Activated CD8-positive, alpha-beta T cell treated with anti-CD3 and anti-CD28 coated beads for 36 hours (primary cell): ENCODE data around the gene SLC41A3. TPM values are rescaled to one million over a fixed set of nuclear protein-coding genes. Genes with fewer than 3 reads are reported as not detected.

ENCODE experiments used
- ATAC-seq: fragments of 200-7000 bp; cut with Tn5 transposase; one replicate; pipeline ENCODE4 v1.10.0; 2021; ENCODE audit warnings: mild to moderate bottlenecking, moderate library complexity
- CTCF ChIA-PET: fragments of 350-600 bp; sonication (Branson Sonifier 250); formaldehyde crosslinking; loops from one replicate; lab custom pipeline; 2021; ENCODE audit warnings: antibody characterized with exemption; lab: Charles Lee
- POLR2A ChIA-PET: fragments of 350-600 bp; sonication (Branson Sonifier 250); formaldehyde crosslinking; loops from one replicate; lab custom pipeline; 2021; ENCODE audit warnings: antibody characterized with exemption; lab: Charles Lee
- DNase-seq: peaks from one replicate; pipeline ENCODE4 v3.0.0-alpha.2; 2020
- H3K27ac Mint-ChIP-seq: one replicate; pipeline ENCODE4 v1.8.0; 2021; ENCODE audit warnings: mild to moderate bottlenecking, mixed read lengths
- H3K27me3 Mint-ChIP-seq: one replicate; pipeline ENCODE4 v1.8.0; 2021; ENCODE audit warnings: mixed read lengths
- H3K36me3 Mint-ChIP-seq: one replicate; pipeline ENCODE4 v1.8.0; 2021; ENCODE audit warnings: low read depth, mixed read lengths
- H3K4me1 Mint-ChIP-seq: one replicate; pipeline ENCODE4 v1.8.0; 2021; ENCODE audit warnings: low read depth, mixed read lengths
- H3K4me3 Mint-ChIP-seq: one replicate; pipeline ENCODE4 v1.8.0; 2021; ENCODE audit warnings: mild to moderate bottlenecking, moderate library complexity, mixed read lengths
- H3K9me3 Mint-ChIP-seq: one replicate; pipeline ENCODE4 v1.8.0; 2021; ENCODE audit warnings: mixed read lengths
- intact Hi-C: fragments of 100-400 bp; cut with micrococcal nuclease; formaldehyde crosslinking; loops from one replicate; pipeline ENCODE4 v1.10.0; 2022
- total RNA-seq, 2 experiments: library from RNA; stranded (reverse); gene quantifications; one replicate each; pipeline ENCODE4 v1.2.3, GENCODE V29; 2021
- TF ChIP-seq, protein P1 (sequence below): fragments of 200-600 bp; IDR thresholded peaks from one replicate; pipeline ENCODE4 v1.8.0; 2022; ENCODE audit warnings: antibody characterized with exemption, mild to moderate bottlenecking

The SLC41A3 gene
- total RNA-seq, 2 experiments from 2014 or later, result 19.1 to 23.4 TPM

DNA sequence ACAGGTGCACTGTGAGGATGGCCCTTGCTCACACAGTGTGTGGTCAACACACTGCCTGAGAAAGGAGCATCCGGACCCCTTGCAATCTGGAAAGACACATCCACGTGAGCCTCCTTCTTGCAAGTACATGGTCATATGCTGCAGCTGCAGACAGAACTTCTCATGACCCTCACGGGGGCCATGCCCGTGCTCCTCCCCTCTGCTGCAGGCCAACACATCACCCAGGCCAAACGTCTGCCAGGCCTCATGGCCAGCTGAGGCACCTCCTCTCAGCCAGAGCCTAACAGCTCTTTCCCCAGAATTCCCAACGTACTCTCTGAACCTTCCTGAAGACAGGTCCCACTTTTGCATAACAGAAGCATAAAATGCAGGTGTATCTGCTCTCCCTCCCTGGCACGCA lies 25.3 kb downstream of the SLC41A3 start:
- intact Hi-C loops, result no loop called here
- Mint-ChIP-seq H3K4me1 (peaks cover 14% of the 10 kb centered on the region), H3K27me3 (no peaks in the 10 kb centered on the region), H3K36me3 (peaks cover under 1% of the 10 kb centered on the region), H3K27ac (no peak overlapping the region), H3K4me3 (no peak overlapping the region), H3K9me3 (no peaks in the 10 kb centered on the region)
- TF ChIP-seq, protein P1, sequence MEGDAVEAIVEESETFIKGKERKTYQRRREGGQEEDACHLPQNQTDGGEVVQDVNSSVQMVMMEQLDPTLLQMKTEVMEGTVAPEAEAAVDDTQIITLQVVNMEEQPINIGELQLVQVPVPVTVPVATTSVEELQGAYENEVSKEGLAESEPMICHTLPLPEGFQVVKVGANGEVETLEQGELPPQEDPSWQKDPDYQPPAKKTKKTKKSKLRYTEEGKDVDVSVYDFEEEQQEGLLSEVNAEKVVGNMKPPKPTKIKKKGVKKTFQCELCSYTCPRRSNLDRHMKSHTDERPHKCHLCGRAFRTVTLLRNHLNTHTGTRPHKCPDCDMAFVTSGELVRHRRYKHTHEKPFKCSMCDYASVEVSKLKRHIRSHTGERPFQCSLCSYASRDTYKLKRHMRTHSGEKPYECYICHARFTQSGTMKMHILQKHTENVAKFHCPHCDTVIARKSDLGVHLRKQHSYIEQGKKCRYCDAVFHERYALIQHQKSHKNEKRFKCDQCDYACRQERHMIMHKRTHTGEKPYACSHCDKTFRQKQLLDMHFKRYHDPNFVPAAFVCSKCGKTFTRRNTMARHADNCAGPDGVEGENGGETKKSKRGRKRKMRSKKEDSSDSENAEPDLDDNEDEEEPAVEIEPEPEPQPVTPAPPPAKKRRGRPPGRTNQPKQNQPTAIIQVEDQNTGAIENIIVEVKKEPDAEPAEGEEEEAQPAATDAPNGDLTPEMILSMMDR, result no peak
- no peak for DNase-seq
- ChIA-PET CTCF (no interaction called here), POLR2A (no interaction called here)
- ATAC-seq, result no peak

DNA sequence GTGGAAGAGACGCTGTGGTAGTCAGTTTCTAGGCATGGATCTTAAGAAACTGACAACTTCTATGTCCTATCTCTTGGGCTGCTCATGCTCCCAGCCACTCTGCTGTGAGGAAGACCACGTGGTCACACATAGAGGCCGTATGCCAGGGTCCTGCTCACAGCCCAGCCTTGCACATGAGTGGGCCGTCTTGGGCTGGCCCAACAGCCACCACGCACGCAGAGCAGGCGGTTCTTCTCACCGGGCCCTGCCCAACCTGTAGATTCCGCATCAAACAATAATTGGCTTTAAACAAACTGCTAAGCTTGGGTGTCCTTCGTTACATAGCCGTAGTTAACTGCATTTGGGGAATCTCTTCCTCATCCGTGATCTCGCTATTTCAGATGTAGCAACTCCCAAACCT lies 26.0 kb downstream of the SLC41A3 start:
- no peak for DNase-seq
- Mint-ChIP-seq H3K27me3 (no peaks in the 10 kb centered on the region), H3K36me3 (no peaks in the 10 kb centered on the region), H3K27ac (no peak overlapping the region), H3K4me1 (peaks cover 11% of the 10 kb centered on the region), H3K9me3 (no peaks in the 10 kb centered on the region), H3K4me3 (no peak overlapping the region)
- TF ChIP-seq, protein P1, result no peak
- intact Hi-C loops, result no loop called here
- no peak for ATAC-seq
- POLR2A ChIA-PET, result no interaction called here
- CTCF ChIA-PET, result no interaction called here

DNA sequence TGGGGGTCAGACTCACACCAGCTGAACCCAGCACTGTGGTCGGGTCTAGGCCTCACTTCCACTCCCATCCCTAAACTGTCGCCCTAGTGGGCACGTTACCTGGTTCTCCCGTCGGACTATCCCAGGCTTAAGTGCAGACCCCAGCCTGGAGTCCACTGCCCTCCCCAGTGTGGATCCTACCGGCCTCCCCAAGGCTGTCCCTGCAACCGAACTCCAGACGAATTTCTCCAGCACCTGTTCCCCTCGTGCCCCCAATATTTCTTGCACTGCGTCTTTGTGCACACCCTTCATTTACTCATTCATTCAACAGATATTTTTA lies 26.5 kb downstream of the SLC41A3 start:
- Mint-ChIP-seq H3K36me3 (no peaks in the 10 kb centered on the region), H3K9me3 (no peaks in the 10 kb centered on the region), H3K27ac (no peak overlapping the region), H3K27me3 (no peaks in the 10 kb centered on the region), H3K4me1 (peaks cover 16% of the 10 kb centered on the region), H3K4me3 (no peak overlapping the region)
- TF ChIP-seq, protein P1, result no peak
- CTCF ChIA-PET, result no interaction called here
- ATAC-seq (no peak), DNase-seq (no peak)
- intact Hi-C loops, result no loop called here
- POLR2A ChIA-PET, result no interaction called here

DNA sequence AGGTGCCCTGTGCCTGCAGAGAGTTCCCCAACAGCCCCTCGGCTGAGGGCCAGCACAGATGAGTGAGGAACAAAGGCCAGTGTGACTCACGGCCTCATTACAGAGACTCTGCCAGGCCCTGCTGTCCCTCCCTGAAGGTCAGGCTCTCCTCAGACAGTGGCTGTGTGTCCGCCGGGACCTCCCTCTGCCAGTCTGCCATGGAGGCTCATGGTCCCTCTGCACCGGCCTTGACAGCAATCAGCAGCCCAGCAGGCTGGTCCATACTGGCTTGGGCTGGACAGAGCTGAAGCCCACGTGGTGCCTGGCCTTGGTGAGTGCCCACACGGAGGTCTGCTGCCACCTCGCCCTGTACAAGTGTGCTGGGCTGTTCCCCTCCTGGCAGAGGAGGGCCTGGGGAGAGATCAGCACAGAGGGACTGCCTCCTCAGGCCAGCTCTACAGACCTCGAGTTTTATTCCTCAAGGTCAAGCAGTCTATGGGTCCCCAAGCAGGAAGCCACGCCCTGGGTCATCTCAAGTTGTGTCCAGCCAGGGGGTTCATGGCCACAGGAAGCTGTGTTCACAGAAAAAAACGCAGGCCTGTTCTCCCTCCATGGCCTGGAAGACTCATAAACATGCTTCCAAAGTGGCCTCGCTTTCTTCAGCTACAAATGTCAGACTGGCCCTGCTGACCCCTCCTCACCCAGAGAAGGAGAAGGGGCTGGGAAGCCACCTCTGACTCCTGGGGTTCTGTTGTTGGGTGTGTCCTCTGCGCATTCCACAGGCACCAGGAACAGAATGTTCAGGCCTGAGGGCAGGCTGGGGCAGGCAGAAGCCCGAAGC lies 27.0 kb downstream of the SLC41A3 start:
- Mint-ChIP-seq H3K27ac (no peak overlapping the region), H3K4me3 (no peak overlapping the region), H3K27me3 (no peaks in the 10 kb centered on the region), H3K36me3 (no peaks in the 10 kb centered on the region), H3K9me3 (no peaks in the 10 kb centered on the region), H3K4me1 (peaks cover 16% of the 10 kb centered on the region)
- no peak for DNase-seq
- intact Hi-C loops, result no loop called here
- ChIA-PET POLR2A (no interaction called here), CTCF (no interaction called here)
- TF ChIP-seq, protein P1, result no peak
- ATAC-seq, result no peak

DNA sequence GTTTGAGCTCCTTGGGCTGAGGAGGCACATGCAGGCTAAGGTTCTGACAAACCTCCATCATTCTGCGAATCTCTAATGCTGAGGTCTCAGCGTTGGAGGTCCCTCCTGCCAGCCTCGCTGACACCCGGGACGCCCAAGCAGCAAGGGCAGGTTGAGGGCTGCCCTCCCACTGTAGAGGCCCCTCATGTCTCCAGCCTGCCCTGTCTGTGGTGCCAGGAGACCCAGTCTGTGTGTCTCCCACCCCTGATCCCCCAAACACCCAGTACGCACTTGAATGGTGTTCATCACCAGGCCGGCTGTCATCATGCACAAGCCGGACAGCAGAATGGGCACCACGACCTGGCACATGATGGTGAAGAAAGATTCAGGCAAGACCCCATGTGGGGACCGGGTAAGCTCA lies 27.8 kb downstream of the SLC41A3 start:
- CTCF ChIA-PET, result no interaction called here
- Mint-ChIP-seq H3K27me3 (no peaks in the 10 kb centered on the region), H3K27ac (no peak overlapping the region), H3K36me3 (no peaks in the 10 kb centered on the region), H3K4me3 (no peak overlapping the region), H3K4me1 (peaks cover 16% of the 10 kb centered on the region), H3K9me3 (no peaks in the 10 kb centered on the region)
- POLR2A ChIA-PET, result no interaction called here
- intact Hi-C loops, result no loop called here
- no peak for DNase-seq
- TF ChIP-seq, protein P1, result no peak
- no peak for ATAC-seq
